Effector memory CD4-positive, alpha-beta T cell (primary cell): ENCODE data around the gene ARHGEF17.
A peak's percentile ranks its signal among the peaks of the same experiment; 100 is the strongest.

Experiments used
- DNase-seq, 3 donors: peaks; one replicate each; pipeline ENCODE4 v3.0.0-alpha.2; 2020
- H3K27ac ChIP-seq: 2 replicates; pipeline ENCODE4 v1.7.0; 2013; ENCODE audit warnings: mild to moderate bottlenecking, low read length, moderate library complexity; ENCODE audit not compliant: insufficient read depth, poor library complexity, severe bottlenecking
- H3K27me3 ChIP-seq: replicated peaks from 2 replicates; pipeline ENCODE4 v1.7.0; 2013; ENCODE audit warnings: mild to moderate bottlenecking, low read length; ENCODE audit not compliant: insufficient read depth, control insufficient read depth, poor library complexity, severe bottlenecking
- H3K36me3 ChIP-seq: 2 replicates; pipeline ENCODE4 v1.7.0; 2013; ENCODE audit warnings: mild to moderate bottlenecking, low read length, moderate library complexity; ENCODE audit not compliant: control insufficient read depth, insufficient read depth
- H3K4me1 ChIP-seq: 2 replicates; pipeline ENCODE4 v1.7.0; 2013; ENCODE audit warnings: low read length, mild to moderate bottlenecking; ENCODE audit not compliant: control insufficient read depth, insufficient read depth, poor library complexity, severe bottlenecking
- H3K4me3 ChIP-seq: 2 replicates; pipeline ENCODE4 v1.7.0; 2013; ENCODE audit warnings: low read length, low read depth, mild to moderate bottlenecking; ENCODE audit not compliant: insufficient read depth, poor library complexity, severe bottlenecking
- H3K9me3 ChIP-seq: 2 replicates; pipeline ENCODE4 v1.7.0; 2013; ENCODE audit warnings: mild to moderate bottlenecking, low read length, moderate library complexity; ENCODE audit not compliant: control insufficient read depth

Gene ARHGEF17

DNA sequence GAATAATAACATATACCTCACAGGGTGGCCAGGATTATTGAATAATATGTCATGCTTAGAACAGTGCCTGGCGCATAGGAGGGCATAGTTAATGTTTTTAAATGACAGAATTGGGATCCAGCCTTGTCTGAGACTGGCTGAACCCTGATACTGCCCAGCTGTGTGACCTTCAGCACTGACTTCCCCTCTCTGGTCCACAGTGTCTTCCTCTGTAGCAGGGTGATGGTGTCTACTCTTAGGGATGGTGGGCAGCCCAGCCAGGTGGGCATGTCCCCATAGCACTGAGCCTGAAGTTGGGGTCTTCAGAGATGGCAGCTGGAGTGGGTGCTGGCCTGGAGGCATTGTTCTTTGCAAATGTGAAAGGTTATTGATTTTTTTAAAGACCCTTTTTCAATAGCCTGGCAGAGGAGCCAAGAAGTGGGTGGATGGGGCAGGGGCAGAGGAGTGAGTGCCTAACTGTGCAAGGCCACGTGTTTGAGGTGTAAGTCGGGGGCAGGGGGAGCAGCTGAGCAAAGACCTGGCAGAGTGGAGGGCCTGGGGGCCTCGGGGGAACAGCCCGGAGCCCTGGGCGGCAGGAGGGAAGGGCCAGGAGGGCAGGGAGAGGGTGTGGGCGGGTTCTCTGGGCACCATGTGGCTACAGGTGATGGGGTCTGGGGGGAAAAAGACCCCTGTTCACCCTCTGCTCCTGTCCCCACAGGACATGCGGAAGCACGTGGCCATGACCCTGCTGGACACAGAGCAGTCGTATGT lies 38.3 kb downstream of the ARHGEF17 start:
- no peaks in the 10 kb centered on the region for H3K27me3 ChIP-seq
- H3K36me3 ChIP-seq: no peaks in the 10 kb centered on the region
- H3K27ac ChIP-seq: no peak overlapping the region
- no peaks in the 10 kb centered on the region for H3K4me1 ChIP-seq
- no peak overlapping the region for H3K4me3 ChIP-seq
- no peak for DNase-seq
- no peaks in the 10 kb centered on the region for H3K9me3 ChIP-seq

DNA sequence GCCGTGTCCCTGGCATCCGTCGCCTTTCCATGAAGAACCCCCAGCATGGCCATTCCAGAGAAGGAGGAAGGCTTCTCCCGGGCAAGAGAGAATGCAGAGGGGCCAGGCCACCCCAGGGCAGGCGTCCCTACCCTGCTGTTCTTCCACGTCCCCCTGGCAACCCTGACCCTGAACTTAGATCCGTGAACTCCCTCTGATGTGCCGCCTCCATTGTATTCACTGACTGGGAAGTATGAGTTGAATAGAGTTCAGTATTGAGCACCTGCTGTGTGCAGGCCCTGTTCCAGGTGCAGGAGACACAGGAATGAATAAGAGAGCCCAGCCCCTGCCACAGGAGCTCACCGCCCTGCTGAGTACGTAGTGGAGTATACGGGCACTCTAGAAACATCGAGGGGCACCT lies 39.0 kb downstream of the ARHGEF17 start:
- no peak for DNase-seq
- Histone ChIP-seq H3K27ac (no peak overlapping the region), H3K36me3 (no peaks in the 10 kb centered on the region), H3K9me3 (no peaks in the 10 kb centered on the region), H3K4me3 (no peak overlapping the region), H3K4me1 (no peaks in the 10 kb centered on the region), H3K27me3 (no peaks in the 10 kb centered on the region)

DNA sequence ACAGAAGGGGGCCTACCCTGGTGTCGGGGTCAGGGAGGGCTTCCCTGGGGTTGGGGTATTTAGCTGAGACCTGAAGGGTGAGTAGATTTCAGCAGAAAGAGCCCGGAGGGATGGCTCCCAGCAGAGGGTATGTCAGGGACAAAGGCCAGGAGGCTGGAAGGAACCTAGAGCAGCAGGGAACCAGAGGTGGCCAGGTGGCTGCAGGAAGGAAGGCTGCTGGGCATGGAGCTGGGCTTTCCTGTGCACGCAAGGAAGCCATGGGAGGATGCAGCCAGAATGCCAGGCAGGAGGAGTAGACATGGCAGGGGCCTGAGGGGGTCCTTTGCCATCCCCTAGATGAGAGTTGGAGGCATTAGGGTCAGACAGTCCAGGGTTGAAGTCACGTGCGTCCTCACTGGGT lies 40.8 kb downstream of the ARHGEF17 start:
- H3K27ac ChIP-seq: no peak overlapping the region
- H3K4me1 ChIP-seq: no peaks in the 10 kb centered on the region
- no peaks in the 10 kb centered on the region for H3K27me3 ChIP-seq
- DNase-seq: no peak
- no peaks in the 10 kb centered on the region for H3K9me3 ChIP-seq
- no peak overlapping the region for H3K4me3 ChIP-seq
- H3K36me3 ChIP-seq: no peaks in the 10 kb centered on the region

DNA sequence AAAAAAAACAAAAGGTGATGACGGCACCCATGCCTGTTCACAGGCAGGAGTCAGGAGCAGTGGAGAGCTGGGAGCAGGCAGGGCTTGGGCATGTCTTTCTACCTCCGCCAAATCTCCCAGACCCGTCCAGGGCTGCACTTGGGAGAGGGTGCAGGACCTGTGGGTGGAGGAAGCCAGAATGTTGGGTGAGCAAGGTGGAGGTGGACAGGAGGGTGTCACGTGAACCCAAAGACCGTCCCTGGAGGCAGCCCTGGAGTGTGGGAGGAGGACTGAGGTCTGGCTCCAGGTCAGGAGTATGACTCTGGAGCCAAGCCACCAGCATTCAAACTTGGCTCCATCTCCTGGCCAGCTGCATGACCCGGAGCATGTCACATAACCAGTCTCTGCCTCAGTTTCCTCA lies 41.6 kb downstream of the ARHGEF17 start:
- no peaks in the 10 kb centered on the region for H3K4me1 ChIP-seq
- no peaks in the 10 kb centered on the region for H3K36me3 ChIP-seq

DNA sequence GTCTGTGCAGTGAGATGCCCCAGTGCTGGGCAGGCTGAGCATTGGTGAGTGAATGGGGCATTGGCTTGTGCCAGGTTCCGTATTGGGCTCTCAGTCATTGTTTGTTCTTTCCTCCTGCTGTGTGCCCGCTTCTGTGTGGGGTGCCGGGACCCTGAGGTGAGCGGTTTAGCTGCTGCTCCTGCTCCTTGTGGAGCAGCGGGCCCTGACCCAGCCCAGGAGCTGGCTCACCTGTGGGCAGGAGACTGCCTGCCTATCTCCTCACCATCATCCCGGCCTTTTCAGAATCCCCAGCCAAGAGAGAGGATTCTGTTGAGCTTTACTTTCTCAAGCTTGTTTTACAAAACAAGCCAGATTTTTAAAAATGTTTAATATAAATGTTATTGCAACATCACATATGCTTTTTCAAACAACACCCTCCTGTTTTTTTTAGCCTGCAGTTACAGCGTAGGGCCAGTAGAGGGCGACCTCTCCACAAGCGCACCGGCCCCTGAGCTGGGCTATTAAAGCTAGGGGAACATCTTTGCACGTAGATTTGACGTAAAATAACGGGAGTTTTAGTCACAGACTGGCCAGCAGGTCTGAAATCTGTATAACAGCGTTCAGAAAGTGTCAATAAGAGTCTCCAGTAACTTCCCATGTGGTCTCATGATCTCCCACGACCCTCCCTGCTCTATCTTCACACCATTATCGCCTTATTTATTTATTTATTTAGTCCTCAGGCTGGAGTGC lies 43.0 kb downstream of the ARHGEF17 start:
- no peak overlapping the region for H3K27ac ChIP-seq

More for the DNA sequence above, 41.6 kb downstream of the ARHGEF17 start:
- no peak for DNase-seq
- H3K4me3 ChIP-seq: no peak overlapping the region
- no peaks in the 10 kb centered on the region for H3K27me3 ChIP-seq
- H3K27ac ChIP-seq: no peak overlapping the region
- H3K9me3 ChIP-seq: no peaks in the 10 kb centered on the region

DNA sequence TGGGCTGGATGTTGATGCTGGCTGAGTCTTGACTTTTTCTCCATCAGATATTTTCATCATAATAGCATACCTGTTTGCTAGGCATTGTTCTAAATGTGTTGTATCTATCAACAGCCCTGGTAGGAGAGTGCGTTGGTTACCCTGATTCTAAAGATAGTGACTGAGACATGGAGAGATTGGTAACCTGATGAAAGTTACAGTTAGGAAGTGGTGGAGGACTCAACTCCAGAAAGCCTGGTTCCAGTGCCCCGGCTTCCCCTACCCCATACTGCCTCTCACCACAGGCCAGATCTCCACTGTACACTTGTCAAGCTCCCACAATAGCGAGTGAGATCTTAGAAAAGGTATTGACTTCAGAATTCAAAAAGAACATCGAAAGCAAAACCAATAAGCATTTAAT lies 45.3 kb downstream of the ARHGEF17 start:
- Histone ChIP-seq H3K4me1 (no peaks in the 10 kb centered on the region), H3K4me3 (no peak overlapping the region), H3K27me3 (no peaks in the 10 kb centered on the region), H3K27ac (no peak overlapping the region), H3K9me3 (no peaks in the 10 kb centered on the region), H3K36me3 (no peaks in the 10 kb centered on the region)
- no peak for DNase-seq

More for the DNA sequence above, 43.0 kb downstream of the ARHGEF17 start:
- peak; percentile 41 to 48 (median 44) for DNase-seq
- no peak overlapping the region for H3K4me3 ChIP-seq
- no peaks in the 10 kb centered on the region for H3K9me3 ChIP-seq
- H3K27me3 ChIP-seq: no peaks in the 10 kb centered on the region
- H3K4me1 ChIP-seq: no peaks in the 10 kb centered on the region
- no peaks in the 10 kb centered on the region for H3K36me3 ChIP-seq

DNA sequence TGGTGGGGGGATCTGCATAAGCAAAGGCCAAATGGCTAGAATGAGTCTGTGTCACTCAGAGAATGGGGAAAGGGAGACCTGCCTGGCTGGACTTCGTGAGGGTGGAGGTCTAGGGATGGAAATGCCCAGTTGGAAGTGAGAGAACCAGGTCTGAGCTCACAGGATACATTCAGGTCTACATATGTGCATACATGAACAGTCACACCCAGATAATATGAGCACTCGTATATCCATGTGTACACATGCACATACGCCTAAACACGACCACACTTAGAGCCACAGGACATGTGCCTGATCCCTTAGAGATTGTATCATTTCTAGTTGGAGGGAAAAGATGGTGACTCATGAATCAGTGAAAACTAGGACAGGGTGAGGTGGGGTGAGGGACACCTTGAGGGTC lies 47.0 kb downstream of the ARHGEF17 start:
- no peak for DNase-seq
- no peaks in the 10 kb centered on the region for H3K9me3 ChIP-seq
- no peak overlapping the region for H3K4me3 ChIP-seq
- H3K27me3 ChIP-seq: no peaks in the 10 kb centered on the region
- H3K36me3 ChIP-seq: no peaks in the 10 kb centered on the region
- no peaks in the 10 kb centered on the region for H3K4me1 ChIP-seq
- H3K27ac ChIP-seq: no peak overlapping the region

DNA sequence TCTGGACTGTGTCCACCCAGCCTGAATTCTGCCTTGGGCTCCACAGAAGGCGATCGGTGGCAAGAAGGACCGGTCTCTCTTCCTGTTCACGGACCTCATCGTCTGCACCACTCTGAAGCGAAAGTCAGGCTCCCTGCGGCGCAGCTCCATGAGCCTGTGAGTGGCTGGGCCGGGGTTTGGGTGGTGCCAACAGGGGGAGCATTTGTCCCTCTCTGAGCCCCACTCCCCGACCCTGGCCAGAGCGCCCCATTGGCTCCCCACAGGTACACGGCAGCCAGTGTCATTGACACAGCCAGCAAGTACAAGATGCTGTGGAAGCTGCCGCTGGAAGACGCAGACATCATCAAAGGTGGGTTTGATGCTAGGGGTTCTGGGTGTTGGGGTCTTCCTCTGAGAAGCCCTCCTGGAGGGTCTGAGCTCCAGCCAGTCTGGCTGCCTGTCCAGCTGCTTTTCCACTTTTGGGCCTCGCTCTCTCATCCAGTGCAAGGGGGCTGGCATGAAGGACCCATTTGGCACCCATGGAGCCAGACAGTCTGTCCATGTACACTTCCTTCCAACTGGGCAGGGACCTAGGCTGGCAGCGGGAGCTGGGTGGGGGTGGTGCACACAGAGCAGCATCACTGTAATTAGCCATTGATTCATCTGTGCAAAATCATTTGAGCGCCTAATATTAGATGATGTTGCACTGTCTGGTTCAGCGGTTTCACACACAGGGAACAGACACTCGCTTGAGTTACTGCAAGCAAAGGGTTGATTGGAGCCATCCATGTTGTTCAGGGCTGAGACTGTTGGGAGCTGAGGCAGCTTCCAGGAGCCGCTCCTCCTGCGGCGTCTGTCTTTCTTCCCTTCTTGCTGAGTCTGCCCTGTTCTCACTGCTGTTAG lies 49.1 kb downstream of the ARHGEF17 start:
- H3K4me1 ChIP-seq: no peaks in the 10 kb centered on the region
- no peak for DNase-seq
- no peak overlapping the region for H3K27ac ChIP-seq
- H3K4me3 ChIP-seq: no peak overlapping the region
- H3K9me3 ChIP-seq: no peaks in the 10 kb centered on the region
- H3K36me3 ChIP-seq: no peaks in the 10 kb centered on the region
- no peaks in the 10 kb centered on the region for H3K27me3 ChIP-seq

DNA sequence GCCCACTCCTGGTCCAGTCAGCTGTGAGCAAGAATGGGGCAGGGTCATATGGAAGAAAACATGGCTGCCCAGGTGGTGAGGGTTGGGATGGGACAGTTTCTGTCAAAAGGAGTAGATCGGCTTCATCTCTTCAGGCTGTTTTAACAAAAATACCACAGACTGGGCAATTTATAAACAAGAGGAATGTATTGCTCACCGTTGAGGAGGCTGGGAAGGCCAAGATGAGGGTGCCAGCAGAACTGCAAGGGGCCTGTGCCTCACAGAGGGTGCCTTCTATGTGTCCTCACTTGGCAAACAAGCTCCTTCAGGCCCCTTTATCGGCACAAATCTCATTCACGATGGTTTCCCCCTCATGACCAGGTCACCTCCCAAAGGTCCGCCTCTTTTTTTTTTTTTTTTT lies 50.0 kb downstream of the ARHGEF17 start:
- H3K36me3 ChIP-seq: no peaks in the 10 kb centered on the region
- no peaks in the 10 kb centered on the region for H3K4me1 ChIP-seq
- no peaks in the 10 kb centered on the region for H3K9me3 ChIP-seq
- no peak for DNase-seq
- H3K27me3 ChIP-seq: no peaks in the 10 kb centered on the region
- H3K27ac ChIP-seq: no peak overlapping the region
- no peak overlapping the region for H3K4me3 ChIP-seq
